ENCODE measurements around the gene SENP6.
"Not testable (repeated sequence)": the region's sequence is repeated elsewhere in the genome, so short reads cannot be mapped to it uniquely, and the experiment has no call there.

Gene SENP6

GRCh38 chr6:75643173-75643572 is 41.5 kb downstream of the SENP6 start:
- no peak for DNase-seq (ENCODE audit: extremely low read depth, insufficient read length)
- TF ChIP-seq, protein P1, sequence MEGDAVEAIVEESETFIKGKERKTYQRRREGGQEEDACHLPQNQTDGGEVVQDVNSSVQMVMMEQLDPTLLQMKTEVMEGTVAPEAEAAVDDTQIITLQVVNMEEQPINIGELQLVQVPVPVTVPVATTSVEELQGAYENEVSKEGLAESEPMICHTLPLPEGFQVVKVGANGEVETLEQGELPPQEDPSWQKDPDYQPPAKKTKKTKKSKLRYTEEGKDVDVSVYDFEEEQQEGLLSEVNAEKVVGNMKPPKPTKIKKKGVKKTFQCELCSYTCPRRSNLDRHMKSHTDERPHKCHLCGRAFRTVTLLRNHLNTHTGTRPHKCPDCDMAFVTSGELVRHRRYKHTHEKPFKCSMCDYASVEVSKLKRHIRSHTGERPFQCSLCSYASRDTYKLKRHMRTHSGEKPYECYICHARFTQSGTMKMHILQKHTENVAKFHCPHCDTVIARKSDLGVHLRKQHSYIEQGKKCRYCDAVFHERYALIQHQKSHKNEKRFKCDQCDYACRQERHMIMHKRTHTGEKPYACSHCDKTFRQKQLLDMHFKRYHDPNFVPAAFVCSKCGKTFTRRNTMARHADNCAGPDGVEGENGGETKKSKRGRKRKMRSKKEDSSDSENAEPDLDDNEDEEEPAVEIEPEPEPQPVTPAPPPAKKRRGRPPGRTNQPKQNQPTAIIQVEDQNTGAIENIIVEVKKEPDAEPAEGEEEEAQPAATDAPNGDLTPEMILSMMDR (IDR thresholded peaks at IDR 0.05; ENCODE audit: insufficient read depth, low read length, poor library complexity, severe bottlenecking), result no peak
- Histone ChIP-seq H3K36me3 (ENCODE audit: control insufficient read depth, insufficient read depth, low read length) (peaks cover 5% of the 10 kb centered on the region), H3K4me3 (replicated peaks; ENCODE audit: low read depth, low read length) (no peak overlapping the region), H3K27me3 (replicated peaks; ENCODE audit: control insufficient read depth, insufficient read depth, low read length) (no peaks in the 10 kb centered on the region)

DNA sequence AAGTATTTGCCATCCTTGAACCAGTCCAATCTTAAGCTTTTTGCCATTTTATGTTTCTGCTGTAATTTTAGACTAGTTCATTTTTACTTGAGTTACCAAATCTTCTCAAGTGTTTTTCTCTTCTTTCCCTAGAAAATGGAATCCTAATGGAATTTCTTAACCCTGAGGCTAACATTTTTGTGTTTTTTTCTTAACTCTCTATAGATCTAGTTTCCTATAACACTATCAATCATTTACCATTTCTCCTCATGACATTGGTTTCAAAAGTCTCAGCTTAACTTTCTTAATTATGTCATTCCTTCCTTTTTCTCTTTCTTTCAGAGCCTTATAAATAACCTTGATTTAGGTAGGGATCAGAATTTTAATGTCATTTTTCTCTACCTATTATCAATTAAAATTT is 54.8 kb downstream of the SENP6 start:
- Histone ChIP-seq H3K36me3 (ENCODE audit: control insufficient read depth, insufficient read depth, low read length) (peaks cover 2% of the 10 kb centered on the region), H3K4me3 (replicated peaks; ENCODE audit: low read depth, low read length) (no peak overlapping the region), H3K27me3 (replicated peaks; ENCODE audit: control insufficient read depth, insufficient read depth, low read length) (no peaks in the 10 kb centered on the region)
- TF ChIP-seq, protein P1 (IDR thresholded peaks at IDR 0.05; ENCODE audit: insufficient read depth, low read length, poor library complexity, severe bottlenecking), result no peak
- no peak for DNase-seq (ENCODE audit: extremely low read depth, insufficient read length)

DNA sequence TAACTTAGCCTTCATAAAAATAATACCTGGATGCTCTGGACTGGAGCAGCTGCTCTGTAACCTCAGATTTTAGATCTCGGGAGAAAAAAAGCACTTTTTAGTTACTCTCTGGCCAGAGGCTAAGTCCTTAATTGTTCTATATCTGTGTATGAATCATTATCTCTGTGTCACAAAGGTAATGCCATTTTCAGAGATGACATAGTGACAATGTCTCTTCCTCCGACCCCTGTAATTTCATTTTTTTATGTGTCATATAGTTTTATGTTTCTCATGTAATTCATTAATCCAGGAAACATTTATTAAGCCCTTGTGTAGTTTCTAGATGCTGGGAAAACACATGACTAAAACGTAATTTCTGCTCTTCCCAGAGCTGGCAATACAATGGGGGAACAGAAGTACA is 55.6 kb downstream of the SENP6 start:
- H3K4me3 ChIP-seq (replicated peaks; ENCODE audit: low read depth, low read length), result no peak overlapping the region
- TF ChIP-seq, protein P1 (IDR thresholded peaks at IDR 0.05; ENCODE audit: insufficient read depth, low read length, poor library complexity, severe bottlenecking), result no peak
- H3K27me3 ChIP-seq (replicated peaks; ENCODE audit: control insufficient read depth, insufficient read depth, low read length), result no peaks in the 10 kb centered on the region
- peaks cover 2% of the 10 kb centered on the region for H3K36me3 ChIP-seq (ENCODE audit: control insufficient read depth, insufficient read depth, low read length)
- no peak for DNase-seq (ENCODE audit: extremely low read depth, insufficient read length)

GRCh38 chr6:75666592-75666991 is 64.9 kb downstream of the SENP6 start:
- Histone ChIP-seq H3K36me3 (ENCODE audit: control insufficient read depth, insufficient read depth, low read length) (no peaks in the 10 kb centered on the region; the same call in none of the 2 replicates), H3K27me3 (replicated peaks; ENCODE audit: control insufficient read depth, insufficient read depth, low read length) (no peaks in the 10 kb centered on the region), H3K4me3 (replicated peaks; ENCODE audit: low read depth, low read length) (no peak overlapping the region)
- TF ChIP-seq, protein P1 (IDR thresholded peaks at IDR 0.05; ENCODE audit: insufficient read depth, low read length, poor library complexity, severe bottlenecking), result no peak
- no peak for DNase-seq (ENCODE audit: extremely low read depth, insufficient read length)

GRCh38 chr6:75673884-75674283 is 72.2 kb downstream of the SENP6 start:
- H3K4me3 ChIP-seq (replicated peaks; ENCODE audit: low read depth, low read length), result no peak overlapping the region
- TF ChIP-seq, protein P1 (IDR thresholded peaks at IDR 0.05; ENCODE audit: insufficient read depth, low read length, poor library complexity, severe bottlenecking), result no peak
- H3K36me3 ChIP-seq (ENCODE audit: control insufficient read depth, insufficient read depth, low read length), result peaks cover 2% of the 10 kb centered on the region
- no peak for DNase-seq (ENCODE audit: extremely low read depth, insufficient read length)
- no peaks in the 10 kb centered on the region for H3K27me3 ChIP-seq (replicated peaks; ENCODE audit: control insufficient read depth, insufficient read depth, low read length)

DNA sequence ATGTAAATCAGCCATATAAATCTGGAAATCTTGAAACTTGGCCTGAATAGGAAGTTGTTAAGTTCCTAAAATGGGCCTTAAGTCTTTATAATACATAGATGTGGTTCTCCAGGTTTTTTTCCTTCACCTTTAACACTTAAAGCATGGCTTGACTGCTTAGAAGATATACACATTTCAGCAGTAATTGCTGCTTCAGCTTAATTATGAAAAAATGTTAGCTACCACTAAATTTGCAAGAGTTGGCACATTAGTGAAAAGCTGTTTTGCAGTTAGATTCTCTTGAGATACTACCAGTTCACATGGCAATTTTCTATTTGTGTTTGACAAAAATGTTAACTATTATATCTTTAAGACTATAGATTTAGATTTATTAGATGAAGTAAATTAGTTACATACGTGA is 74.7 kb downstream of the SENP6 start:
- H3K27me3 ChIP-seq (replicated peaks; ENCODE audit: control insufficient read depth, insufficient read depth, low read length), result no peaks in the 10 kb centered on the region
- H3K36me3 ChIP-seq (ENCODE audit: control insufficient read depth, insufficient read depth, low read length), result peaks cover 12% of the 10 kb centered on the region
- H3K4me3 ChIP-seq (replicated peaks; ENCODE audit: low read depth, low read length), result no peak overlapping the region
- TF ChIP-seq, protein P1 (IDR thresholded peaks at IDR 0.05; ENCODE audit: insufficient read depth, low read length, poor library complexity, severe bottlenecking), result no peak
- no peak for DNase-seq (ENCODE audit: extremely low read depth, insufficient read length)

- peaks cover 12% of the 10 kb centered on the region for H3K36me3 ChIP-seq (ENCODE audit: control insufficient read depth, insufficient read depth, low read length)
- not testable (repeated sequence) for H3K4me3 ChIP-seq (replicated peaks; ENCODE audit: low read depth, low read length); DNase-seq (ENCODE audit: extremely low read depth, insufficient read length); H3K27me3 ChIP-seq (replicated peaks; ENCODE audit: control insufficient read depth, insufficient read depth, low read length)
Measured at GRCh38 chr6:75682548-75682947, 80.9 kb downstream of the SENP6 start.

- not testable (repeated sequence) for H3K4me3 ChIP-seq (replicated peaks; ENCODE audit: low read depth, low read length); DNase-seq (ENCODE audit: extremely low read depth, insufficient read length); H3K27me3 ChIP-seq (replicated peaks; ENCODE audit: control insufficient read depth, insufficient read depth, low read length)
- H3K36me3 ChIP-seq (ENCODE audit: control insufficient read depth, insufficient read depth, low read length), result peaks cover 13% of the 10 kb centered on the region
Measured at GRCh38 chr6:75683005-75683404, 81.3 kb downstream of the SENP6 start.
